ENCODE measurements around the gene KRT32.

DNA sequence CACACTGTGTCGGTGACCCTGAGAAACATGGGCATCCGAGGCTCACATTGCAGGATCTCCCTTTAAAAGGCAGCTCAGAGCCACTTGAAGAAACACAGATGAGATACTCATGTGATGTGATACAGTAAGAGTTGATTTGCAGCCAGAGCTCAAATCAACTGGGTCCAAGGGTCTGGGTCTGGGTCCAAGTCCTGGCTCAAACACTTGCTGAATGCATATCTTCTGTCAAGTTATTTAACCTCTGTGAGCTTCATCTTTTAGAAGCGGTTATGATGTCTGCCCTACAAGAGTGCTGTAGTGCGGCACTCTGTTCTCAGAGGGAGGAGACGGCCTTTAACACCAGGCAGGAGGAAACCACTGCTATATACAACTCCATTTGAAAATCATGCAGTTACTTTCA lies 32.8 kb downstream of the KRT32 start:
- TF ChIP-seq, protein P1, sequence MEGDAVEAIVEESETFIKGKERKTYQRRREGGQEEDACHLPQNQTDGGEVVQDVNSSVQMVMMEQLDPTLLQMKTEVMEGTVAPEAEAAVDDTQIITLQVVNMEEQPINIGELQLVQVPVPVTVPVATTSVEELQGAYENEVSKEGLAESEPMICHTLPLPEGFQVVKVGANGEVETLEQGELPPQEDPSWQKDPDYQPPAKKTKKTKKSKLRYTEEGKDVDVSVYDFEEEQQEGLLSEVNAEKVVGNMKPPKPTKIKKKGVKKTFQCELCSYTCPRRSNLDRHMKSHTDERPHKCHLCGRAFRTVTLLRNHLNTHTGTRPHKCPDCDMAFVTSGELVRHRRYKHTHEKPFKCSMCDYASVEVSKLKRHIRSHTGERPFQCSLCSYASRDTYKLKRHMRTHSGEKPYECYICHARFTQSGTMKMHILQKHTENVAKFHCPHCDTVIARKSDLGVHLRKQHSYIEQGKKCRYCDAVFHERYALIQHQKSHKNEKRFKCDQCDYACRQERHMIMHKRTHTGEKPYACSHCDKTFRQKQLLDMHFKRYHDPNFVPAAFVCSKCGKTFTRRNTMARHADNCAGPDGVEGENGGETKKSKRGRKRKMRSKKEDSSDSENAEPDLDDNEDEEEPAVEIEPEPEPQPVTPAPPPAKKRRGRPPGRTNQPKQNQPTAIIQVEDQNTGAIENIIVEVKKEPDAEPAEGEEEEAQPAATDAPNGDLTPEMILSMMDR (IDR thresholded peaks at IDR 0.05 in 8 of 11, conservative IDR thresholded peaks at IDR 0.05 in 3 of 11) = no peak
- no peak for TF ChIP-seq POLR2A (IDR thresholded peaks at IDR 0.05)
